ENCODE measurements around the gene LGALS16. TPM values are rescaled to one million over a fixed set of nuclear protein-coding genes. Genes with fewer than 3 reads are reported as not detected.
"Not testable (repeated sequence)": the region's sequence is repeated elsewhere in the genome, so short reads cannot be mapped to it uniquely, and the experiment has no call there.

Gene LGALS16
- total RNA-seq, 1 donor from 2014 or later = not detected

DNA sequence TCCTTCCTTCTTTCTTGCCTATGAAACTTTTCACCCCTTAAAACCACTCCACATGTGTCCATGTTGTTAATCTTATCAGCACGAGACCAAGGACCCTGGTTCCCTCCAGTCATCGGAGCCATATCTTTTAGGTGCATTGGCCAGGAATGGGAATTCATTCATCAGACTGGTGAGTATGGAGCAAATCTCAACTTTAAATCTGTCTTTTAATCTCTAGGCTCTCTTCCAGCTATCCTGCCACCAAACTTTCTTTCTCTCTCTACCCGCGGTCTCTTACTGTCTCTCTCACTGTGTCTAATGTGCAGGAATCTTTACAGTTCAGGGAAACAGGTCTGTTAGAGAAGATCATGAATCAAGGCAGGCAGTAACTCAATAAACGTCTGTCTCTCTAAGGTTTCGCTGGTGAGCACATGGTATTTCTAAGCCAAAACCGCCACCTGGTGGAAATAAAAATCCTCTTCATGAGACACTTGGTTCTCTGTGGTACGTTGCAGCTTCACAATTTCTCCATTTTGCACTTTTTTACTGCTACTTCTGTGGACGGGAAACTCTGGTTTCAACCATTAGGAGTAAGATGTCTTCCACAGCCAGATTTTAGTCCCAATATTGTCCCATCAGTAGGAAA lies 16.1 kb downstream of the LGALS16 start:
- Histone ChIP-seq H3K36me3 (ENCODE audit: control insufficient read depth, insufficient read depth, low read length) (no peaks in the 10 kb centered on the region), H3K27me3 (ENCODE audit: control insufficient read depth, insufficient read depth, low read length) (no peaks in the 10 kb centered on the region), H3K4me3 (ENCODE audit: low read depth, low read length) (no peak overlapping the region)
- FAIRE-seq (peak; percentile 43), DNase-seq (ENCODE audit: low read depth) (peak; percentile 41)
- TF ChIP-seq, protein P1, sequence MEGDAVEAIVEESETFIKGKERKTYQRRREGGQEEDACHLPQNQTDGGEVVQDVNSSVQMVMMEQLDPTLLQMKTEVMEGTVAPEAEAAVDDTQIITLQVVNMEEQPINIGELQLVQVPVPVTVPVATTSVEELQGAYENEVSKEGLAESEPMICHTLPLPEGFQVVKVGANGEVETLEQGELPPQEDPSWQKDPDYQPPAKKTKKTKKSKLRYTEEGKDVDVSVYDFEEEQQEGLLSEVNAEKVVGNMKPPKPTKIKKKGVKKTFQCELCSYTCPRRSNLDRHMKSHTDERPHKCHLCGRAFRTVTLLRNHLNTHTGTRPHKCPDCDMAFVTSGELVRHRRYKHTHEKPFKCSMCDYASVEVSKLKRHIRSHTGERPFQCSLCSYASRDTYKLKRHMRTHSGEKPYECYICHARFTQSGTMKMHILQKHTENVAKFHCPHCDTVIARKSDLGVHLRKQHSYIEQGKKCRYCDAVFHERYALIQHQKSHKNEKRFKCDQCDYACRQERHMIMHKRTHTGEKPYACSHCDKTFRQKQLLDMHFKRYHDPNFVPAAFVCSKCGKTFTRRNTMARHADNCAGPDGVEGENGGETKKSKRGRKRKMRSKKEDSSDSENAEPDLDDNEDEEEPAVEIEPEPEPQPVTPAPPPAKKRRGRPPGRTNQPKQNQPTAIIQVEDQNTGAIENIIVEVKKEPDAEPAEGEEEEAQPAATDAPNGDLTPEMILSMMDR (IDR thresholded peaks at IDR 0.05; ENCODE audit: insufficient read depth, low read length, severe bottlenecking) = peak; percentile 58

DNA sequence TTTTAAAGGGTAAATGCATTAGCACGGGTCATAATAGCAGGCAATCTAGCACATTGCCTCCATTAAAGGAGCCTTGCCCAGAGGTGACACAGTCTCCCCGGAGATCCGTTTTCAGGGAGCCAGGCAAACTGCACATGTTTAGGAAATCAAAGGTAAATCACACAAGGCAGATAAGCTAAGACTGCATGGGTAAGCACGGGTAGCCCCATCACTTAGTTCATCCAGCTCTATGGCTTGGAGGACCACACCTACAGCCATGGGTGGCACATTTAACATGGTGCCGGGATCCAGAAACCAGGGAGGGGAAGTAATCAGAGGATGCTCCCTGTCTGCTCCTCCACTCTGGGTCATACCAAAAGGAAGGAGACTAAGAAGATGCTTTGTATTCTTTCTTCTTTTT lies 16.8 kb downstream of the LGALS16 start:
- no peak for DNase-seq (ENCODE audit: low read depth)
- no peaks in the 10 kb centered on the region for H3K27me3 ChIP-seq (ENCODE audit: control insufficient read depth, insufficient read depth, low read length)
- TF ChIP-seq, protein P1 (IDR thresholded peaks at IDR 0.05; ENCODE audit: insufficient read depth, low read length, severe bottlenecking) = no peak
- no peak overlapping the region for H3K4me3 ChIP-seq (ENCODE audit: low read depth, low read length)
- no peak for FAIRE-seq
- H3K36me3 ChIP-seq (ENCODE audit: control insufficient read depth, insufficient read depth, low read length) = no peaks in the 10 kb centered on the region

DNA sequence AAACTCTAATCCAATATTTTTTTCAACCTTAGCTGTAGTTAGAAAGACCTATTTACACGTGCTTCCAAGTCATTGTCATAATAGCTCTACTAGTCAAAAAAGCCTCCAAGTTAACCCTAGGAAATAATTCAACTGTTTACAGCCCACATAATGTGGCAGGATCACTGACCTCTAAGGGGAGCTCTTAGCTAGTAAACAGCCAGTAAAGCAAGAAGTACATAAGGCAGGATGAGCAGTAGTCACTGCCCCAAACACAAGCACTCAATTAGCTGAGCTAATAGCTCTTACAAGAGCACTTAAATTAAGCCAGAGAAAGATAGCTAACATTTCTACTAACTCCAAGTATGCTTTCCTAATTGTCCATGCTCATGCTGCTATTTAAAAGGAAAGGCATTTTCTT lies 18.1 kb downstream of the LGALS16 start:
- FAIRE-seq; H3K4me3 ChIP-seq (ENCODE audit: low read depth, low read length); H3K36me3 ChIP-seq (ENCODE audit: control insufficient read depth, insufficient read depth, low read length); H3K27me3 ChIP-seq (ENCODE audit: control insufficient read depth, insufficient read depth, low read length): not testable (repeated sequence)
- peak; percentile 4 for DNase-seq (ENCODE audit: low read depth)

DNA sequence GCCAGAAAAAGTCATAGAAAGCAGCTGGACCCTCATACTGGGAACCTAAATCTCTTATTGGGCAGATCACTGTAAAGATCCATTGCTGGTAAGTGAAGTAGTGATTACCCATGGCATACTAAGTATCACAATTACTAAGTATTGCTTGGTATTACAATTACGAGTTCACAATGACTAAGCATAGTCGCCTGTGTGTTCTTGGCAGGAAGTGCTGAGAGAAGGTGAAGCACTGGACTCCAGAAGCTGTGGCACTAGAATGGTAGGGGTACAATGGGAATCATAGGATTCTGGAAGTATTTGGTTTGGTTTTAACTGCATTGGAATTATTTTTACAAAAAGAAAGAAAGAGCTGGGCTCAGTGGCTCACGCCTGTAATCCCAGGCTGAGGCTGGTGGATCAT lies 20.3 kb downstream of the LGALS16 start:
- peak; percentile 28 for DNase-seq (ENCODE audit: low read depth)
- FAIRE-seq = no peak
- TF ChIP-seq, protein P1 (IDR thresholded peaks at IDR 0.05; ENCODE audit: insufficient read depth, low read length, severe bottlenecking) = no peak
- no peaks in the 10 kb centered on the region for H3K27me3 ChIP-seq (ENCODE audit: control insufficient read depth, insufficient read depth, low read length)
- H3K4me3 ChIP-seq (ENCODE audit: low read depth, low read length) = no peak overlapping the region
- H3K36me3 ChIP-seq (ENCODE audit: control insufficient read depth, insufficient read depth, low read length) = no peaks in the 10 kb centered on the region

GRCh38 chr19:39677961-39678889 lies 22.5 kb downstream of the LGALS16 start:
- no peaks in the 10 kb centered on the region for H3K36me3 ChIP-seq (ENCODE audit: control insufficient read depth, insufficient read depth, low read length)
- no peaks in the 10 kb centered on the region for H3K27me3 ChIP-seq (ENCODE audit: control insufficient read depth, insufficient read depth, low read length)
- H3K4me3 ChIP-seq (ENCODE audit: low read depth, low read length) = no peak overlapping the region
- TF ChIP-seq, protein P1 (IDR thresholded peaks at IDR 0.05; ENCODE audit: insufficient read depth, low read length, severe bottlenecking) = no peak
- peak; percentile 13 for DNase-seq (ENCODE audit: low read depth)
- no peak for FAIRE-seq

DNA sequence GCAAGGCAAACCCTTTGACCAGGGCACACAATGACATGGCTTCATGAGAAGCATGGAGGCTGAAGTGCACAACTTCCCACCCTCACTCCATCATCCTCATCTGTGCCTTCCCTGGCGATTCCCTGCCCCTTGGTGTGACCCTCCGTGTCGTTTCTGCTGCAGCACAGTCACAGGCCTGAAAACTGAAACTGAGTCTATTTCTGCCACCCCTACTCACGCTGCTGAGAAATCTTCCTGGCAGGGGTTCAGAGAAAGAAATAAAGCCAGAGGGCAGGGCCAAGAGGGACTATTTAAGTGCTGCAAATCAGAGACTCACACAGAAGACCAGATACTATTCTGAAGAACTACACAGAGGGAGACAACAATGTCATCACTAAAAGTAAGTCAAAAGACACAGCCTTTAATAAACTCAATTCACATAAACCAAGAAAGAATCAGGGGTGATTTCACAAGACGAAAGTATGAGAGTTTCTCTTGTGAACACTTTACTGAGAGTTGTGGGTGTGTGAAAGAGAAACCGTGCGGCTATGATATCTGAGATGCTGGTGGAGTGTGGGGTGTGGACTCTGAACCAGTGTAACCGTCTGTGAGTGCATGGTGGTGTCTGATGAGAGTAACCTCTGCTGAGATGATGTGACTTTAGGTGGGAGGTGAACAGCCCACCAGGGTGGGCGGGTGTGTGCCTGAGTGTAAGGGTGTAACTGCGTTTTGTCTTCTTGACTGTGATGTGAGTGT lies 23.5 kb downstream of the LGALS16 start:
- H3K4me3 ChIP-seq (ENCODE audit: low read depth, low read length) = no peak overlapping the region
- H3K27me3 ChIP-seq (ENCODE audit: control insufficient read depth, insufficient read depth, low read length) = no peaks in the 10 kb centered on the region
- FAIRE-seq = no peak
- no peaks in the 10 kb centered on the region for H3K36me3 ChIP-seq (ENCODE audit: control insufficient read depth, insufficient read depth, low read length)
- DNase-seq (ENCODE audit: low read depth) = no peak
- TF ChIP-seq, protein P1 (IDR thresholded peaks at IDR 0.05; ENCODE audit: insufficient read depth, low read length, severe bottlenecking) = no peak
